HTR-8/SVneo (cell line): ENCODE data around the gene SIRT3.
"Not testable (repeated sequence)": the region's sequence is repeated elsewhere in the genome, so short reads cannot be mapped to it uniquely, and the experiment has no call there.

ENCODE experiments used
- DNase-seq: peaks from one replicate; pipeline ENCODE4 v3.0.0; 2011; ENCODE audit warnings: low spot score, mixed read lengths; ENCODE audit not compliant: insufficient read length
- FAIRE-seq: peaks from 2 replicates; lab custom pipeline; 2011; peaks lifted over from hg19 to GRCh38; lab: Jason Lieb, UNC

SIRT3 gene

DNA sequence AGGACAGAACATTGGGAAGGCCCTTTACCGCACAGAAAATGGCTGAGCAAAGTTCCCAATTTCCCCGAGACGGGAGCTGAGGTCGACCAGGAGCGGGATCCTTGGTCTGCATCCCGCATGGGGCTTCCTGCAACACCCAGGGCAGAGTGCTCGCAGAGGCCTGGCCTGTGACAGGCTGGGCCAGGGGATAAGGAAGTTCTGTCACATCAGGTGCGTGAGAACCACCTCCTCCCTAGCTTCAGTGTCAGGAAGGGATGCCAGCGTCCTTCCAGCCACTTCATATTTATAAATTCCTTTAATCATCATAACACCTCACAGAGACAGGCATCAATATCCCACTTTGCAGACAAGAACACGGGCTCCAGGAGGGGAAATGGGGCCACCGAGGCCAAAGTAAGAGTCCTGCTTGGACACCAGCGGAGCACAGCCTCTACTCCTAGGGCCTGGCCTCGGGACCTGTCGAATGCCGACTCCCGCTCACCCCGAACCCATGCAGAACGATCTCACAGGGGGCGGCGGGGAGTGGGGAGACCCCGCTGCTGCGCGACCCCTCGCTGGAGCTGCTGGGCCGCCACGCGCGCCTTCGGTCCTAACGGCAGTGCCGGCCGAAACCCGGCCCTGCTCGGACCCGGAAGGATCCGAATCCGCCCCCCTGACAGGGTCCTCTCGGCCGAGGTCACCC, 29.5 kb downstream of the SIRT3 start:
- FAIRE-seq (no peak), DNase-seq (no peak)

- no peak for FAIRE-seq
- DNase-seq = no peak
These were observed 30.1 kb downstream of the SIRT3 start for GRCh38 chr11:206002-206384.

GRCh38 chr11:205221-206001, 30.7 kb downstream of the SIRT3 start:
- FAIRE-seq = no peak
- no peak for DNase-seq

DNA sequence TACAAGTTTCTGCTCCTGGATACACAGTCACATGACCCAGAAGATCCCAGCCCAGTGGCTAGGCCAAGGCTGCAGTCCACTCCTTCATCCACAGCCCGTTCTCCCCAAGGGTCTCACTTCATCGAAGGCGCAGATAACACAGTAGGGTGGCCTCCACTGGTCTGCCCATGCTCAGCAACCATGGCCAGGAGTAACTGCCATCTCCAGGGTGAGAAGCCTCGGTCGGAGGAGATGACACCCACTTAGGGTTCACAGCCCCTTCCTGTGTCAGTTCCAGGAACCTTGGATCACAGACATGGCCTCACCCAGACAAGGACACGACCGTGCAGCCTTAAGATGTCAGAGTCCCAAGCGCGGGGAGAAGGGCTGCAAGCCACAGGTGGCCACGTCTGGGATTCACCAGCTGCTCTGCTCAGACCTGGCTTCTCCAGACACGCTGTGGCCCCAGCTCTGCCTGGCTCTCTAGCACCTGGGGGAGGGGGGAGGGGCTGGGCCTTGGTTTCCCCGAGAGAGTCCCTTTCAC, 31.5 kb downstream of the SIRT3 start:
- DNase-seq = no peak
- no peak for FAIRE-seq

DNA sequence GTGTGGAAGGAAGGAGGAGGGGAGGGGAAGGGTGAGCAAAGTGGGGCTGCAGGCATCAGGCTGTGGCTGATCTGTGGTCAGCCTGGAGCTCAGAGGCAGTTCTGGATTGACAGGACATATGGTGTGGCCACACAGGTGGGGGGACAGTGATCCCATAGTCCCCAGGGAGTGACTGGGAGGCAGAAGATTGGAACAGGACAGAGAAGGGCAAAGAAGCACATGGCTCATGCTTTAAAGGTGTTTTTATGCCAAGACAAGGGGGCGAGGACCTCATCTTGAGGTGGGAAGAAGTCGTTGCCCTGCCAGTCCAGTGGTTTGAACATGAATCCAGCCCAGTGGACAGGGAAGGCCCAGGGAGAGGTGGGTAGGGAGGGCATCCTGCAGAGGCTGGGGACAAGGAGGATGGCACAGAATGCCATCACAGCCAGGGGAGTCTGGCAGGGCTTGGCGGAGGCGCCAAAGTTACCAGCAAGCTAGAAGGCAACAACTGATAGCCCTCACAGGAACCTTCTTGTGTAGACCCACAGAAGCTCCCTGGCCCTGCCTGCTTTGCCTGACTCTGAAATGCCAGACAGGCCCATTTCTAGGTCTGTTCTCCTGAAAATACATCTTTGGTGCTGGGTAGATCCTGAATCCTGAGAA, 32.1 kb downstream of the SIRT3 start:
- DNase-seq = no peak
- FAIRE-seq = no peak

DNA sequence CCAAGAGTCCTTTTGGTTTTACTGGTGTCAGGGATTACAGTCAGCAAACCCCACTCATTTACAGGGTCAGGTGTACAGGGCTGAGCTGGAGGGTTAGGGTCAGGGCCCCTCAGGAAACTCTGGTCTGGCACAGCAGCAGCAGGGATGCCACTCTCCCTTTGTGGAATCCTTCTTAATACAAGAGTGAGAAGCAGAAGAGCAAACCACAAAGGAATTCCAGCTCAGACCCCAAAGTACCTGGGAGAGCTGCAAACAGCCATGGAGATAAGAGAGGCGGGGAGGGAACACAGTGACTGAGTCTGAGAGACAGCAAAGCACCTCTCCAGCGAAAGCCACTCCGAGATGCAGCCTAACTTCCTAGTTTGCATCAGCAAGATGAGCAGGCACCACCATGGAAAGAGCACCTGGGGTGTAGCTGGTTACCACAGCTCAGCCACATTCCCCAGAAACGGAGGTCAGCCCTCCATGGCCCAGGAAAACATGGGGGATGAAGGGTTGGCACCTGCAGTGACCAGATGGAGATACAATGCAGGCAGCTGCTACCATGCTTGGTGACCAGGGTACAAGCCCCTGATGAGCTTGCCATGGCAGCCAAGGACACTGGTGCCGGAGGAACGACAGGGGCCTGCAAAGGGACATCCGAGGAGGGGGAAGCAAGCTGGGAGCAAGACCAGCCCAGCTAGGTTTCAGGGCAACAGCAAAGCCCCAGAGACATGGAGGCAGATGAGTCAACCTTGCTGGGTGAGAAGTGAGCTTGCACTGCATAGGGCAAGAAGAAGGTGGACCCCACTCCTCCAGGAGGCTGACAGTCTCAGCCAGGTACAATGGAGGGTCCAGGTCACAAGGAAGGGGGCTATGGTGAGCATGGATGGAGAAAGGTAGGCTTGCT, 32.8 kb downstream of the SIRT3 start:
- DNase-seq (no peak), FAIRE-seq (no peak)

DNA sequence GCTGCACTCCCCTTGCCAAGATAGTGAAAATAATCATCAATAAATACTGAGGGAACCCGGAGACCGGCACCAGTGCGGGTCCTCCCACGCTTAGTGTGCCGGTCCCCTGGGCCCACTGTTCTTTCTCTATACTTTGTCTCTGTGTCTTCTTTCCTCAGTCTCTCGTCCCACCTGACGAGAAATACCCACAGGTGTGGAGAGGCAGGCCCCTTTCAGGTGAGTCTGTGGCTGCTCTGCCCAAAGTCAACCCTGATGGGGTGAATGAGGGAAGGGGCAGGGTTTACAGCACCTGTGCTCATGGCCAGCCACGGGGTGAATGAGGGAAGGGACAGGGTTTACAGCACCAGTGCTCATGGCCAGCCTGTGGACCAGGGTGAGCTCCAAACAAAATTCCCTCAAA, 33.7 kb downstream of the SIRT3 start:
- peak; percentile 28 for FAIRE-seq
- DNase-seq = no peak

GRCh38 chr11:201966-202365, 34.2 kb downstream of the SIRT3 start:
- no peak for DNase-seq
- FAIRE-seq = no peak

DNA sequence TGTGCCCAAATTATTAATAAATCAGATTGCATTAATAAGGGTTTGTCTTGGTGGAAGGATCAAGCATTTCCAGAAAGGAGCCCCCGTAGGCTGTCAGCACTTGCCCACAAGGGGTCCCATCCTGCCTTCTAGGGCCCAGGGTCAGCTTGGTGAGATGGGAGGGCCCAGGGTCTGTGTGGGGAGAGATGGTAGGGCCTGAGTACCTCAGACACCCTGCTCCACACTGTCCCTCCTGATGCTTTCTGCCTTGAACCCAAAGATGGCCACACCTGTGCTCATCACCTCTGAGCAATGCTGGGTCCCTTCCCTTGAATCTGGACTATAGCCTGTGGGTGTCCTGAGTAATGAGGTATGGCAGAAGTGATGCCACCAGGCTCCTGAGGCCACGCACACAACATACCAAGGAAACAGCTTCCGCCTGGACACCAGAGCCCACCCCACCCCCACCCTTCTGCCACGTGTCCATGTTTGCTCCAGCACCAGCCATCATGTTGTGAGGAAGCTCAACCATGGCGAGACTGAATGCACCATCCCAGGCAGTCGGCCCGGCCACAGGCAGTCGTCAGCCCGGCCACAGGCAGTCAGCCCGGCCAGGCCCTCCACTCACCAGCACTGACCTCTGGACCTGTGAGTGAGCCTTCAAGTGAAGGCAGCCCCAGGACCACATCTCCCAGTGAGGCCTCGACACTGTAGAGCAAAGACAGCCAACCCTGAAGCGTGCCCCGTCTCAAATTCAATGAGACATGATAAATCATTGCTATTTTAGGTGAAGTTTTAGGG, 35.7 kb downstream of the SIRT3 start:
- FAIRE-seq (no peak), DNase-seq (no peak)

DNA sequence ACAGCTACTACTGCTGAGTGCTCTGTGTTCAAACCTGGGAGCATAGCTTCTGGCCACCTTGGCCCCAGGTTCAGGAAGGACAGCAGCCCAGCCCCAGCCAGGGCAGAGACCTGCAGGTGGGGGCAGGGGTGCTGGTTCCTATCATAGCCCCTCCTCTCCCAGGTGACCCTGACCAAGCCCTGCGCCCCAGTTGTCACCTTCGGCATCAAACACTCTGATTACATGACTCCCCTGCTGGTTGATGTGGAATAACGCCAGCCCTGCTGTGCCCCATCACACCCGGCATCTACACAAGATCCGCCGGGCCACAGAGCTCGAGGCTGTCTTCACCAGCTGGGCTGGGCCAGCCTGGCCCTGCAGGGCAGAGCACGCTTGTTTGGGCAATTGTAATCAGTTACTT, 36.4 kb downstream of the SIRT3 start:
- DNase-seq = no peak
- no peak for FAIRE-seq

DNA sequence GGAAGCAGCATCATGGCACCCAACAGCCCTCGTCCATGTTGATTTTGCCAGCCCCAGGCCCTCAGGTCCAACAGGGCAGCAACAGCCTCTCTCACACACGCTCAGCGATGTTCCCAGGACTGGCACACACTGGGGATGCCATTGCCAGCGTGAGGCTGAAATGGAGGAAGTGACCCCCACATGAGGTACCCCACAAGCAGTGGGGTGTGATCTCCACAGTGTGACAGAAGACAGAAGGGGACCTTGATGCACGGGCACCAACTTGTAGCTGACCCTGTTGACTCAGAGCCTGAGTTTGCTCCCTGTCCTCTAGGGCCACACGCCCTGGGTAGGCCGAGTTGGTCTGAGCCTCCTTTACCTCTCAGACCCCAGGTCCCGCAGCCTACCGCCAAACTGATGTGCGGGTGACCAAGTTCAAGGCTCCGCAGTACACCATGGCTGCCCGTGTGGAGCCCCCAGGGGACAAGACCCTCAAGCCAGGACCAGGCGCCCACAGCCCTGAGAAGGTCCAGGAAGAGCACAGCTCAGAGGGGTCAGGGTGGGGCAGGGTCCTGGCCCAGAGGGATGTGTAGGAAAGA, 37.0 kb downstream of the SIRT3 start:
- FAIRE-seq = no peak

GRCh38 chr11:198236-198806, 37.8 kb downstream of the SIRT3 start:
- no peak for FAIRE-seq
- no peak for DNase-seq

More for the DNA sequence above, 37.0 kb downstream of the SIRT3 start:
- DNase-seq = no peak

- DNase-seq (no peak), FAIRE-seq (no peak)
These were observed 38.4 kb downstream of the SIRT3 start for GRCh38 chr11:197741-198235.

- FAIRE-seq = no peak
These were observed 39.1 kb downstream of the SIRT3 start for GRCh38 chr11:196786-197731.

GRCh38 chr11:193481-193880, 42.7 kb downstream of the SIRT3 start:
- not testable (repeated sequence) for DNase-seq
- FAIRE-seq = peak; percentile 69

More at GRCh38 chr11:196786-197731, 39.1 kb downstream of the SIRT3 start:
- DNase-seq = no peak

GRCh38 chr11:192674-193128, 43.4 kb downstream of the SIRT3 start, which contains the start of gene SCGB1C1:
SCGB1C1 (plus strand) TSS chr11:193078; CDS start chr11:193100, 22 bp downstream.
- peak; percentile 78 for FAIRE-seq
- DNase-seq = not testable (repeated sequence)
